Superior temporal gyrus (tissue), 1 donor: ENCODE data around the gene COL9A3.

Experiments used
- DNase-seq: peaks from one replicate; pipeline ENCODE4 v3.0.0-alpha.2; 2016; ENCODE audit errors: extremely low spot score

The COL9A3 gene

GRCh38 chr20:62879275-62880146 lies 62.7 kb downstream of the COL9A3 start:
- DNase-seq, result no peak

- no peak for DNase-seq
Measured at GRCh38 chr20:62880147-62880934, 63.5 kb downstream of the COL9A3 start.

GRCh38 chr20:62880935-62881661 lies 64.2 kb downstream of the COL9A3 start:
- DNase-seq, result no peak

GRCh38 chr20:62881662-62882395 lies 65.0 kb downstream of the COL9A3 start:
- DNase-seq, result no peak

- DNase-seq, result no peak
Measured at GRCh38 chr20:62882426-62882825, 65.6 kb downstream of the COL9A3 start.

- no peak for DNase-seq
Measured at GRCh38 chr20:62884556-62884955, 67.7 kb downstream of the COL9A3 start.

- DNase-seq, result no peak
Measured at GRCh38 chr20:62885046-62885895, 68.4 kb downstream of the COL9A3 start.

- DNase-seq, result no peak
Measured at GRCh38 chr20:62885896-62886708, 69.3 kb downstream of the COL9A3 start.

- no peak for DNase-seq
Measured at GRCh38 chr20:62886709-62887058, 69.8 kb downstream of the COL9A3 start.

- DNase-seq, result no peak
Measured at GRCh38 chr20:62887152-62887859, 70.5 kb downstream of the COL9A3 start.

- DNase-seq, result no peak
Measured at GRCh38 chr20:62887860-62888239, 71.0 kb downstream of the COL9A3 start.

GRCh38 chr20:62888406-62888805 lies 71.6 kb downstream of the COL9A3 start:
- no peak for DNase-seq

GRCh38 chr20:62888910-62889309 lies 72.1 kb downstream of the COL9A3 start:
- no peak for DNase-seq

- DNase-seq, result no peak
Measured at GRCh38 chr20:62889411-62889810, 72.6 kb downstream of the COL9A3 start.

GRCh38 chr20:62889871-62890270 lies 73.0 kb downstream of the COL9A3 start:
- no peak for DNase-seq

- DNase-seq, result no peak
Measured at GRCh38 chr20:62890444-62890843, 73.6 kb downstream of the COL9A3 start.
